ENCODE measurements around the gene TEAD1. TPM values are rescaled to one million over a fixed set of nuclear protein-coding genes. Genes with fewer than 3 reads are reported as not detected.

The TEAD1 gene
- total and polyA plus RNA-seq, 4 donors, result 9.1 to 38.4 (median 10.7) TPM

DNA sequence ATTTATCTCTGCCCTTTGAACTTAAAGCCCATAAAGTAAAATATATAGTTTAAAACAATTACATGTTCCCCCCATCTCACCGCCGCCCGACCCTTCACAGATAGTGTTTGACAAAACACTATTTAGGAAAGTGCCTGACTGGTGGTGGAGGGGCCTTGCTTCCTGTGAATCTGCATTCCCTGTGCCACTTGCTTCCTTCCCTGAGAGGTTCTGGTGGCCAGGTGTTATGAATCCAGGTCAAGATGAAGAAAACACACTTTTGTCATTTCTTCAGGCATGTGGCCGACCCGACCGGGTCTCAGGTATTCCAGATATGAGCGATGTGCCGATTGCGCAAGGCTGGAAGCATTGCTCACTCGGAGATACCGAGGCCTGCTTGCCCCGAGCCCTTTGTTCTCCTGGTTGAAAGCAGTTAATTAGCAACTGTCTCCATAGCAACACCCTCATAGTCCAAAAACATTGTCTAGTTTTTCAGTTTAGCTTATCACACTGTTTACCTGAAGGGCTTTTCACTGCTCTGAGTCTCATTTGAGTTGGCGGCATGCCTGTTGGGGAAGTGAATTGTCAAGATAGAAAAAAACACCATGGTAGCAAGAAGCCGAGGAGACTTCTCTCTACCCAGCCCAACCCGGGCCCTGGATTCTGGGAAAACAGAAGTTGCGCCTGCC lies 128.3 kb downstream of the TEAD1 start:
- no peak overlapping the region for H3K4me3 ChIP-seq (ENCODE audit: low read depth in 1 of 3, low read length in 3 of 3)
- peak; percentile 52 for DNase-seq (ENCODE audit: low spot score)
- peak overlapping the region; percentile 3 to 11 for H3K27ac ChIP-seq (ENCODE audit: low read depth in 1 of 2, low read length in 2 of 2)
- WGBS, result 40% methylated on average over 16 of the region's 16 CpGs
- no peak overlapping the region for H3K9ac ChIP-seq (ENCODE audit: low read depth in 1 of 2, low read length in 2 of 2)
- H3K9me3 ChIP-seq (ENCODE audit: control insufficient read depth in 4 of 4, low read length in 3 of 4), result no peaks in the 10 kb centered on the region
- TF ChIP-seq HNF4G (IDR thresholded peaks at IDR 0.05), result peak; percentile 27
- TF ChIP-seq, protein P1, sequence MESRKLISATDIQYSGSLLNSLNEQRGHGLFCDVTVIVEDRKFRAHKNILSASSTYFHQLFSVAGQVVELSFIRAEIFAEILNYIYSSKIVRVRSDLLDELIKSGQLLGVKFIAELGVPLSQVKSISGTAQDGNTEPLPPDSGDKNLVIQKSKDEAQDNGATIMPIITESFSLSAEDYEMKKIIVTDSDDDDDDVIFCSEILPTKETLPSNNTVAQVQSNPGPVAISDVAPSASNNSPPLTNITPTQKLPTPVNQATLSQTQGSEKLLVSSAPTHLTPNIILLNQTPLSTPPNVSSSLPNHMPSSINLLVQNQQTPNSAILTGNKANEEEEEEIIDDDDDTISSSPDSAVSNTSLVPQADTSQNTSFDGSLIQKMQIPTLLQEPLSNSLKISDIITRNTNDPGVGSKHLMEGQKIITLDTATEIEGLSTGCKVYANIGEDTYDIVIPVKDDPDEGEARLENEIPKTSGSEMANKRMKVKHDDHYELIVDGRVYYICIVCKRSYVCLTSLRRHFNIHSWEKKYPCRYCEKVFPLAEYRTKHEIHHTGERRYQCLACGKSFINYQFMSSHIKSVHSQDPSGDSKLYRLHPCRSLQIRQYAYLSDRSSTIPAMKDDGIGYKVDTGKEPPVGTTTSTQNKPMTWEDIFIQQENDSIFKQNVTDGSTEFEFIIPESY (IDR thresholded peaks at IDR 0.05), result peak; percentile 72
- TF ChIP-seq SP1 (IDR thresholded peaks at IDR 0.05), result peak; percentile 64
- TF ChIP-seq NR2F2 (IDR thresholded peaks at IDR 0.05), result no peak
- TF ChIP-seq, protein P2, sequence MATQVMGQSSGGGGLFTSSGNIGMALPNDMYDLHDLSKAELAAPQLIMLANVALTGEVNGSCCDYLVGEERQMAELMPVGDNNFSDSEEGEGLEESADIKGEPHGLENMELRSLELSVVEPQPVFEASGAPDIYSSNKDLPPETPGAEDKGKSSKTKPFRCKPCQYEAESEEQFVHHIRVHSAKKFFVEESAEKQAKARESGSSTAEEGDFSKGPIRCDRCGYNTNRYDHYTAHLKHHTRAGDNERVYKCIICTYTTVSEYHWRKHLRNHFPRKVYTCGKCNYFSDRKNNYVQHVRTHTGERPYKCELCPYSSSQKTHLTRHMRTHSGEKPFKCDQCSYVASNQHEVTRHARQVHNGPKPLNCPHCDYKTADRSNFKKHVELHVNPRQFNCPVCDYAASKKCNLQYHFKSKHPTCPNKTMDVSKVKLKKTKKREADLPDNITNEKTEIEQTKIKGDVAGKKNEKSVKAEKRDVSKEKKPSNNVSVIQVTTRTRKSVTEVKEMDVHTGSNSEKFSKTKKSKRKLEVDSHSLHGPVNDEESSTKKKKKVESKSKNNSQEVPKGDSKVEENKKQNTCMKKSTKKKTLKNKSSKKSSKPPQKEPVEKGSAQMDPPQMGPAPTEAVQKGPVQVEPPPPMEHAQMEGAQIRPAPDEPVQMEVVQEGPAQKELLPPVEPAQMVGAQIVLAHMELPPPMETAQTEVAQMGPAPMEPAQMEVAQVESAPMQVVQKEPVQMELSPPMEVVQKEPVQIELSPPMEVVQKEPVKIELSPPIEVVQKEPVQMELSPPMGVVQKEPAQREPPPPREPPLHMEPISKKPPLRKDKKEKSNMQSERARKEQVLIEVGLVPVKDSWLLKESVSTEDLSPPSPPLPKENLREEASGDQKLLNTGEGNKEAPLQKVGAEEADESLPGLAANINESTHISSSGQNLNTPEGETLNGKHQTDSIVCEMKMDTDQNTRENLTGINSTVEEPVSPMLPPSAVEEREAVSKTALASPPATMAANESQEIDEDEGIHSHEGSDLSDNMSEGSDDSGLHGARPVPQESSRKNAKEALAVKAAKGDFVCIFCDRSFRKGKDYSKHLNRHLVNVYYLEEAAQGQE (IDR thresholded peaks at IDR 0.05), result peak; percentile 75
- TF ChIP-seq, protein P3, sequence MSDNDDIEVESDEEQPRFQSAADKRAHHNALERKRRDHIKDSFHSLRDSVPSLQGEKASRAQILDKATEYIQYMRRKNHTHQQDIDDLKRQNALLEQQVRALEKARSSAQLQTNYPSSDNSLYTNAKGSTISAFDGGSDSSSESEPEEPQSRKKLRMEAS (IDR thresholded peaks at IDR 0.05), result peak; percentile 89
- peak; percentile 85 for TF ChIP-seq FOXA2 (IDR thresholded peaks at IDR 0.05)
- peak; percentile 85 for TF ChIP-seq FOXA1 (IDR thresholded peaks at IDR 0.05)
- TF ChIP-seq YY1 (IDR thresholded peaks at IDR 0.05), result peak; percentile 78
- peak; percentile 47 to 88 for TF ChIP-seq RXRA (IDR thresholded peaks at IDR 0.05)
- TF ChIP-seq, protein P4, sequence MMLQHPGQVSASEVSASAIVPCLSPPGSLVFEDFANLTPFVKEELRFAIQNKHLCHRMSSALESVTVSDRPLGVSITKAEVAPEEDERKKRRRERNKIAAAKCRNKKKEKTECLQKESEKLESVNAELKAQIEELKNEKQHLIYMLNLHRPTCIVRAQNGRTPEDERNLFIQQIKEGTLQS (IDR thresholded peaks at IDR 0.05), result peak; percentile 39
- peak in 1 of 2 donors; percentile 34 for TF ChIP-seq EGR1 (IDR thresholded peaks at IDR 0.05; ENCODE audit: low read depth in 2 of 2)
- no peak for TF ChIP-seq TAF1 (conservative IDR thresholded peaks at IDR 0.05)
- TF ChIP-seq HNF4A (conservative IDR thresholded peaks at IDR 0.05), result peak; percentile 61 to 87
- TF ChIP-seq GABPA (IDR thresholded peaks at IDR 0.05 in 1 of 2, conservative IDR thresholded peaks at IDR 0.05 in 1 of 2), result peak in 1 of 2 donors; percentile 32
- TF ChIP-seq RAD21 (IDR thresholded peaks at IDR 0.05), result peak; percentile 61 to 68
- TF ChIP-seq, protein P5, sequence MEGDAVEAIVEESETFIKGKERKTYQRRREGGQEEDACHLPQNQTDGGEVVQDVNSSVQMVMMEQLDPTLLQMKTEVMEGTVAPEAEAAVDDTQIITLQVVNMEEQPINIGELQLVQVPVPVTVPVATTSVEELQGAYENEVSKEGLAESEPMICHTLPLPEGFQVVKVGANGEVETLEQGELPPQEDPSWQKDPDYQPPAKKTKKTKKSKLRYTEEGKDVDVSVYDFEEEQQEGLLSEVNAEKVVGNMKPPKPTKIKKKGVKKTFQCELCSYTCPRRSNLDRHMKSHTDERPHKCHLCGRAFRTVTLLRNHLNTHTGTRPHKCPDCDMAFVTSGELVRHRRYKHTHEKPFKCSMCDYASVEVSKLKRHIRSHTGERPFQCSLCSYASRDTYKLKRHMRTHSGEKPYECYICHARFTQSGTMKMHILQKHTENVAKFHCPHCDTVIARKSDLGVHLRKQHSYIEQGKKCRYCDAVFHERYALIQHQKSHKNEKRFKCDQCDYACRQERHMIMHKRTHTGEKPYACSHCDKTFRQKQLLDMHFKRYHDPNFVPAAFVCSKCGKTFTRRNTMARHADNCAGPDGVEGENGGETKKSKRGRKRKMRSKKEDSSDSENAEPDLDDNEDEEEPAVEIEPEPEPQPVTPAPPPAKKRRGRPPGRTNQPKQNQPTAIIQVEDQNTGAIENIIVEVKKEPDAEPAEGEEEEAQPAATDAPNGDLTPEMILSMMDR (IDR thresholded peaks at IDR 0.05; ENCODE audit: low read depth, low read length, missing input control), result no peak
- peak in 1 of 2 donors; percentile 91 for TF ChIP-seq JUND (IDR thresholded peaks at IDR 0.05)
- H3K36me3 ChIP-seq (ENCODE audit: control insufficient read depth in 4 of 4, insufficient read depth in 3 of 4, low read depth in 1 of 4, low read length in 3 of 4), result no peaks in the 10 kb centered on the region
- no peaks in the 10 kb centered on the region for H3K27me3 ChIP-seq (ENCODE audit: control insufficient read depth in 4 of 4, insufficient read depth in 4 of 4, low read length in 3 of 4)
- H3K4me1 ChIP-seq (ENCODE audit: control insufficient read depth in 4 of 4, insufficient read depth in 4 of 4, low read length in 3 of 4), result peaks cover 2 to 31% (median 21%) of the 10 kb centered on the region in 4 donors

Data from liver (tissue), 9 donors.